ENCODE results near the gene TLCD3A.

GRCh38 chr17:705863-706262, 26.5 kb upstream of the TLCD3A start:
- TF ChIP-seq GATA2 (IDR thresholded peaks at IDR 0.05; ENCODE audit: low read depth, low read length) (no peak), GATA3 (IDR thresholded peaks at IDR 0.05; ENCODE audit: low read depth, low read length) (no peak)

Measured in SH-SY5Y (cell line).